ENCODE measurements around the gene SCAMP2. TPM values are rescaled to one million over a fixed set of nuclear protein-coding genes. Genes with fewer than 3 reads are reported as not detected.
"Not testable (repeated sequence)": the region's sequence is repeated elsewhere in the genome, so short reads cannot be mapped to it uniquely, and the experiment has no call there.

Gene SCAMP2
- total RNA-seq, 1 donor from 2014 or later = 77.2 TPM

GRCh38 chr15:74890665-74890960 lies 17.4 kb upstream of the SCAMP2 start:
- DNase-seq (ENCODE audit: low read depth) = no peak

GRCh38 chr15:74889883-74890664 lies 16.9 kb upstream of the SCAMP2 start, which contains the start of gene MPI:
Gene MPI, plus strand, starts transcription at chr15:74890042. Its CDS starts 32 bp downstream, at chr15:74890074.
- peak; percentile 90 for DNase-seq (ENCODE audit: low read depth)

- peak; percentile 63 for DNase-seq (ENCODE audit: low read depth)
Measured at GRCh38 chr15:74889390-74889882, 16.3 kb upstream of the SCAMP2 start.

- no peak for DNase-seq (ENCODE audit: low read depth)
Measured at GRCh38 chr15:74888716-74889115, 15.6 kb upstream of the SCAMP2 start.

- not testable (repeated sequence) for DNase-seq (ENCODE audit: low read depth)
Measured at GRCh38 chr15:74887537-74888193, 14.5 kb upstream of the SCAMP2 start.

- no peak for DNase-seq (ENCODE audit: low read depth)
Measured at GRCh38 chr15:74885461-74885860, 12.3 kb upstream of the SCAMP2 start.

GRCh38 chr15:74884428-74885223 lies 11.5 kb upstream of the SCAMP2 start:
- no peak for DNase-seq (ENCODE audit: low read depth)

- DNase-seq (ENCODE audit: low read depth) = no peak
Measured at GRCh38 chr15:74882528-74882927, 9.4 kb upstream of the SCAMP2 start.

- no peak for DNase-seq (ENCODE audit: low read depth)
Measured at GRCh38 chr15:74878273-74878672, 5.1 kb upstream of the SCAMP2 start.

- DNase-seq (ENCODE audit: low read depth) = no peak
Measured at GRCh38 chr15:74873756-74874424, 725 bp upstream of the SCAMP2 start.

GRCh38 chr15:74872702-74873035 lies 496 bp downstream of the SCAMP2 start:
- DNase-seq (ENCODE audit: low read depth) = no peak

- DNase-seq (ENCODE audit: low read depth) = no peak
Measured at GRCh38 chr15:74870436-74871215, 2.5 kb downstream of the SCAMP2 start.

- peak; percentile 84 for DNase-seq (ENCODE audit: low read depth)
Measured at GRCh38 chr15:74869726-74870407, 3.3 kb downstream of the SCAMP2 start.

- DNase-seq (ENCODE audit: low read depth) = peak; percentile 82
Measured at GRCh38 chr15:74869372-74869725, 3.8 kb downstream of the SCAMP2 start.

- peak; percentile 91 for DNase-seq (ENCODE audit: low read depth)
Measured at GRCh38 chr15:74868059-74868458, 5.1 kb downstream of the SCAMP2 start.

- DNase-seq (ENCODE audit: low read depth) = no peak
Measured at GRCh38 chr15:74867466-74868038, 5.6 kb downstream of the SCAMP2 start.

- peak; percentile 56 for DNase-seq (ENCODE audit: low read depth)
Measured at GRCh38 chr15:74866090-74866489, 7.1 kb downstream of the SCAMP2 start.

GRCh38 chr15:74865316-74865715 lies 7.8 kb downstream of the SCAMP2 start:
- no peak for DNase-seq (ENCODE audit: low read depth)

GRCh38 chr15:74864296-74864695 lies 8.9 kb downstream of the SCAMP2 start:
- DNase-seq (ENCODE audit: low read depth) = no peak
